Activated CD4-positive, alpha-beta T cell treated with anti-CD3 and anti-CD28 coated beads, Interleukin-2, amount 10 ng/mL, durations not matched to agents 7 days and 5 days (primary cell): ENCODE measurements around the gene PABPC4L. TPM values are rescaled to one million over a fixed set of nuclear protein-coding genes. Genes with fewer than 3 reads are reported as not detected.
"Not testable (repeated sequence)": the region's sequence is repeated elsewhere in the genome, so short reads cannot be mapped to it uniquely, and the experiment has no call there.

Experiments used
- CTCF ChIA-PET: fragments of 350-600 bp; sonication (Branson Sonifier 250); formaldehyde crosslinking; loops from one replicate; lab custom pipeline; 2021; ENCODE audit warnings: antibody characterized with exemption; lab: Charles Lee
- POLR2A ChIA-PET: fragments of 350-600 bp; sonication (Branson Sonifier 250); formaldehyde crosslinking; loops from one replicate; lab custom pipeline; 2021; ENCODE audit warnings: antibody characterized with exemption; lab: Charles Lee
- DNase-seq: peaks from one replicate; pipeline ENCODE4 v3.0.0-alpha.2; 2020
- H3K27ac Mint-ChIP-seq: one replicate; pipeline ENCODE4 v1.8.0; 2021; ENCODE audit warnings: mild to moderate bottlenecking, moderate library complexity, mixed read lengths
- H3K27me3 Mint-ChIP-seq: one replicate; pipeline ENCODE4 v1.8.0; 2021; ENCODE audit warnings: mixed read lengths
- H3K36me3 Mint-ChIP-seq: one replicate; pipeline ENCODE4 v1.8.0; 2021; ENCODE audit warnings: low read depth, mixed read lengths
- H3K4me1 Mint-ChIP-seq: one replicate; pipeline ENCODE4 v1.8.0; 2021; ENCODE audit warnings: mixed read lengths
- H3K4me3 Mint-ChIP-seq: one replicate; pipeline ENCODE4 v1.8.0; 2021; ENCODE audit warnings: mild to moderate bottlenecking, moderate library complexity, mixed read lengths
- H3K9me3 Mint-ChIP-seq: one replicate; pipeline ENCODE4 v1.8.0; 2021; ENCODE audit warnings: mixed read lengths
- total RNA-seq, 2 experiments: library from RNA; stranded (reverse); gene quantifications; one replicate each; pipeline ENCODE4 v1.2.3, GENCODE V29; 2021

Gene PABPC4L
- not detected for total RNA-seq

DNA sequence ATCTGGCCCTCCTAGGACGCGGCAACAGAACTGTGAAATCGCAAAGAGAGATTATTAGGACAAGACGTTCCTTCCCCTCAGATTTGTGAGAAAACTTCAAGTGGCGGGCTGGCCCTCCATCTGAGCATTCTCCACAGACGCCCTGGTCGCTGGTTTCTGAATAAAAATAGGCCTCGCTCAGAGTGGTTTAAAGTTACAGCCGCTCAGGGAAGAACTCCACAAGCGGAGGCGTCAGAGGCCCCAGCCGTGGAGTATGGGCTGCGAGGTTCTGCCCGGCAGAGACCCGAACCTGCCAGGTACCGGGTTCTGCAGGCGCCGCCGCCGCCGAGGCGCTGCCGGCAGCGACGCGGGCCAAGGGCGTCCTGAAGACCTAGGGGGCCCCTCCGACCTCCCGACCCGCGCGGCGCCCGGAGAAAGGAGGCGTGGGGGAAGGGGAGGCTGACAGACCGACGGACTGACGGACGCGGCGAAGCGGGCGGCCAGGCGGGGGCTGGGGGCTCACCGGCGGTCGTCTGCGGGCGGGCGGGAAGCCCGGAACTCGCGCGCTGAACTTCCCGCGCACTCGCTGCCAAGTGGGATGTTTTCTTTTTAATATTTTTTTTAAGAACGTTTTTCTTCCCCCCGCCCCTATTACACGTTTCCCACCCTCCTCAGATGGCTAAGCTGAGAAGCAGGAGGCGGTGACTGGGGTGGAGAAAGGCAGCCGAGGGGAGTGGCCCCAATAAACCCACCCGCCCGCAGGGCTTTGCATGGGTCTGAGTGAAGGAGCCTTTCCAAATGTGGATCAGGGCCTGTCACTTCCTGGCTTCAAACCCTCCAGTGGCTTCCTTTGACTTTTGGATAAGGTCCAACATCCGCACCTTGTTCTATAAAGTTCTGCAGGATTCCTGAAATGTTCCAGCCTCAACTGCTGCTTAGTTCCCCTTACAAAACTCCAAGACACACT, at the start of gene PABPC4L:
Gene PABPC4L, minus strand, starts transcription at position 574 of the 946 bp plus-strand sequence. CDS start 770 bp downstream, outside the sequence.
- H3K4me3 Mint-ChIP-seq = no peak within 1 kb of the TSS
- POLR2A ChIA-PET = no interaction called here
- peaks cover 6% of the 10 kb centered on the region for H3K9me3 Mint-ChIP-seq
- H3K4me1 Mint-ChIP-seq = no peaks in the 10 kb centered on the region
- no peak within 1 kb of the TSS for H3K27ac Mint-ChIP-seq
- DNase-seq = no peak
- CTCF ChIA-PET = no interaction called here
- H3K36me3 Mint-ChIP-seq = no peaks in the 10 kb centered on the region
- H3K27me3 Mint-ChIP-seq = no peaks in the 10 kb centered on the region

- H3K4me3 Mint-ChIP-seq = no peak overlapping the region
- ChIA-PET POLR2A (no interaction called here), CTCF (no interaction called here)
- no peaks in the 10 kb centered on the region for H3K9me3 Mint-ChIP-seq
- no peak overlapping the region for H3K27ac Mint-ChIP-seq
- no peaks in the 10 kb centered on the region for H3K27me3 Mint-ChIP-seq
- H3K4me1 Mint-ChIP-seq = no peaks in the 10 kb centered on the region
- H3K36me3 Mint-ChIP-seq = no peaks in the 10 kb centered on the region
- no peak for DNase-seq
Observed at GRCh38 chr4:134251322-134251721, 49.7 kb upstream of the PABPC4L start.

DNA sequence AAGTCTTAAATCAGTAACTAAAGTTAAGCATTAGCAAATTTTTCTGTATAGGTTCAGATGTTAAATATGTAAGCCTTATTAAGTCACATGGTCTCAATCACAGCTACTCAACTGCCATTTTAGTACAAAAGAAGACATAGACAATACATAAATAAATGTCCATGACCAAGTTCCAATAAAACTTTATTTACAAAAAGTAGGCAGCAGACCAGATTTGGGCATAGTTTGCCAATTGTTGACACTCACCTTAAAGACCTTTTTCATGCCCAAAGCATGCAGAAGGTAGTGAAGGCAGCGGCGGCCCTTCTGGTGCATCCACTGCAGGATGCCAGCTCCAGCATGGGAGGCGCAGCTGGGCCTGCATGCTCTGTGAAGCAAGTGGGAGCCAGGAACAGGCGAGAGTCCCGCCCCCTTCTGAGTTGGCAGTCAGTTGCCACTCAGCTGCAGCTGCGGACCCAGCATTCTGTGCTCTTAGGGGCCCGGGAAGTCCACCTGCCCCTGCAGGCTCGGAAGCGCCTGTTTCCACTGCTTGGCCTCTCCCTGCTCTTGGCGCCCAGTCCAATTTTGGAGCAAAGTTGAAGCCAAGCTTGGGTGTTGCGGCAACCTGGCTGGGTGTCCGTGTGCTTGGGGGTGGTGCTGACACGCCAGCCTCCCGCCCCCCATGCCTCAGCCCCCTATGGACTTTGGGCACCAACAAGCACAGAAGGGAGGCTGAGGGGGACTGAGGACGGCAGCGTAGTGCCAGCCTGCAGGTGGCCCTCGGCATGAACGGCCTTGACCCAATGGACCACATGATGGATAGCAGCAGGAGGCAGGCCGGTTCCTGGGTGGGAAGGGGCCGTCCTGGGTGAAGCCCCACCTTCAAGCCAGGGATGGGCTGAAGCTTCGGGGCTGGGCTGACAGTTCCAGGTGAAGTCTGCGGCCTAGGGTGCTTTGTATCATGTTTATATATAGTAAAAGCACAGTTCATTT, 42.4 kb upstream of the PABPC4L start:
- no peak for DNase-seq
- peaks cover 9% of the 10 kb centered on the region for H3K9me3 Mint-ChIP-seq
- CTCF ChIA-PET = no interaction called here
- H3K27ac Mint-ChIP-seq = no peak overlapping the region
- no peaks in the 10 kb centered on the region for H3K4me1 Mint-ChIP-seq
- POLR2A ChIA-PET = no interaction called here
- no peaks in the 10 kb centered on the region for H3K27me3 Mint-ChIP-seq
- no peaks in the 10 kb centered on the region for H3K36me3 Mint-ChIP-seq
- no peak overlapping the region for H3K4me3 Mint-ChIP-seq

GRCh38 chr4:134219043-134219442, 17.5 kb upstream of the PABPC4L start:
- POLR2A ChIA-PET = no interaction called here
- CTCF ChIA-PET = no interaction called here
- Mint-ChIP-seq H3K27ac (no peak overlapping the region), H3K36me3 (no peaks in the 10 kb centered on the region), H3K4me1 (no peaks in the 10 kb centered on the region), H3K27me3 (no peaks in the 10 kb centered on the region), H3K9me3 (no peaks in the 10 kb centered on the region), H3K4me3 (no peak overlapping the region)
- DNase-seq = no peak

DNA sequence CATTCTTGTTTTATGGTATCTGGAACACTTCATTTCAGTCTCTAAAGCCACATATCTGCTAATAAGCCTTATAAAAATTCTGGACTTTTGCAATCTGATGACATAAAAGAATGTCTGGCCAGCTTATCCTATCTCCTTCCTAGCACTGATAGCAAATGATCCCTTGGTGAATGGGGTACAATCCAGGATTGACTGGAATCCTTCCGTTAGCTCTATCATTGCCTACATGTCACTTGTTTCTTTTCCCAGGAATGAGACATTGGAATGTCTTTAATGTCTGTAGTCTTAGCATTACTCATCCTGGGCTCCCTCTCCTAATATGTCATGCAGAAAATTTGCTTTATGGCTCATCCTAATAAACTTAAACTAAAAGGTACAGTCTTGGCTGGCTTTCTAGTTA, 14.8 kb upstream of the PABPC4L start:
- POLR2A ChIA-PET = no interaction called here
- no peak overlapping the region for H3K27ac Mint-ChIP-seq
- H3K9me3 Mint-ChIP-seq = no peaks in the 10 kb centered on the region
- CTCF ChIA-PET = no interaction called here
- H3K36me3 Mint-ChIP-seq = no peaks in the 10 kb centered on the region
- no peaks in the 10 kb centered on the region for H3K27me3 Mint-ChIP-seq
- no peak for DNase-seq
- H3K4me1 Mint-ChIP-seq = no peaks in the 10 kb centered on the region
- H3K4me3 Mint-ChIP-seq = no peak overlapping the region

DNA sequence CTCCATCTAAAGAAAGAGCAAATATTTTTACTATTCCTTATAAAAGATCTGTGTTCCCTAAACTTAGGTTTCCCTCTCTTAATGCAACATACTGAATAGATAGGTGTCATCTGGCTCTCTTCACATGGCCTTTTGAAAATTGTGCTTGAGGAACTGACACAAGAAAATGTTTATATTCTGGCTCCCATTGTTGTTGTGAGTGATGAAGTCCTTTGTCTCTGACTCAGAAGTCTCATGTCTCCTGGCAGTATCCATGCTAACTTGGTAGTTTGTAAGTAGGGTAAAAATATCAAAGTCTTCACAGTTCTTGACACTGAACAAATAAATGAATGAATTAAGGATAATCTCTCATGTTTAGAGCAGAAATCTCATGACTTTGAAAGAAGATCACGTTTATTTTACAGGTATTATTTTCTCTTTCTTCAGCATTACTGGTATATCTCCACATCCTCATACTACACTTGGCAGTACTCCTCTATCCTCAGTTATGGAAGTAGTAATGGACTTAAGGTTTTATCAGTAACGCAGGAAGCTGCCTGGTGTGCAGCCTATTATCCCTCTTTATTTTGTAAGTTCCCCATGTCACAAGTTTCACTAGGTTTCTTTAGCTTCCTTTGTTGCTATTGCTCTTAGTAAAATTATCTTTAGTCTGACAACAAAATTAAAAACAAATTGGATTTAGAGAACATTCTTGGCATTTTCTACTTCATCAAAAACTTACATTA, 14.2 kb upstream of the PABPC4L start:
- no peaks in the 10 kb centered on the region for H3K36me3 Mint-ChIP-seq
- H3K9me3 Mint-ChIP-seq = no peaks in the 10 kb centered on the region
- ChIA-PET POLR2A (no interaction called here), CTCF (no interaction called here)
- H3K27ac Mint-ChIP-seq = no peak overlapping the region
- H3K4me3 Mint-ChIP-seq = no peak overlapping the region
- no peaks in the 10 kb centered on the region for H3K4me1 Mint-ChIP-seq
- no peak for DNase-seq
- H3K27me3 Mint-ChIP-seq = no peaks in the 10 kb centered on the region

DNA sequence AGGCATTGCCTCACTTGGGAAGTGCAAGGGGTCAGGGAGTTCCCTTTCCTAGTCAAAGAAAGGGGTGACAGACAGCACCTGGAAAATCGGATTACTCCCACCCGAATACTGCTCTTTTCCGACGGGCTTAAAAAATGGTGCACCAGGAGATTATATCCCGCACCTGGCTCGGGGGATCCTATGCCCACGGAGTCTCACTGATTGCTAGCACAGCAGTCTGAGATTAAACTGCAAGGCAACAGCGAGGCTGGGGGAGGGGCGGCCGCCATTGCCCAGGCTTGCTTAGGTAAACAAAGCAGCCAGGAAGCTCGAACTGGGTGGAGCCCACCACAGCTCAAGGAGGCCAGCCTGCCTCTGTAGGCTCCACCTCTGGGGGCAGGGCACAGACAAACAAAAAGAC, 6.4 kb upstream of the PABPC4L start:
- H3K4me3 Mint-ChIP-seq, H3K4me1 Mint-ChIP-seq, H3K36me3 Mint-ChIP-seq, H3K27ac Mint-ChIP-seq, POLR2A ChIA-PET, CTCF ChIA-PET, H3K27me3 Mint-ChIP-seq, DNase-seq: not testable (repeated sequence)
- peaks cover 16% of the 10 kb centered on the region for H3K9me3 Mint-ChIP-seq

DNA sequence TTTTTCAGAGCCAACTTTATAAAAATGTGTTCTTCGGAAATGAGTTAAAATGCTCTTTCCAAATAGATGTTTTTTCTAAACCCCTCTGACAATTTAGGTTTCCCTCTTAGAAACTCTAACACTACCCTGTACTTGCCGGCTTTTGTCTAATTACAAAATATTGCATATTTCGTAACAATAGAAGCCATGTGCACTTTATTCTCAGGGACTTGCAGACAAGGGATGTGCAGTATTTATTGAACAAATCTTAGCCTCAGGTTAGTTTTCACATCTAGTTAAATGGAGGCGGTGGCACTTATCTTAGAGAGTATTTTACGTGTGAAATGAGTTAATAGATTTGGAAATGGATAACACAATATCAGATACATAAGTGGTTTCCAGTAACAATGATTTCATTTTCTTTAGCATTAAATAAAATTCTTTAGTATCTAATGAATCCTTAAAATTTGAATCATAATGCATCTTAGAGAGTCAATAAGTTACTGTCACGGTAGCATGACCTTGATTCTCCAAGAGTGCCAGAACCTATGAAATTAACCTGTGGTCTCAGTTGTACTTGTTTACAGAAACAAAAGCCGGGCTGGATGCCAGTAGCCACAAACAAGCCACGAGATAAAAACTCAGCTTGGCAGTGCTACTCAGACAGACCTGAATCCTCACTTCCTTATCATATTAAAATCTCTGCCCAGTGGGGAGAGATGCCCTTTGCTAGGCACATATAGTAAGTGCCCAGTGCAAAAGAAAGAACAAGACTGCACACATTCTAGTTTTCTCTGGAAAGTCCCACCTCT, 772 bp upstream of the PABPC4L start:
- Mint-ChIP-seq H3K9me3 (peaks cover 10% of the 10 kb centered on the region), H3K27me3 (no peaks in the 10 kb centered on the region), H3K36me3 (no peaks in the 10 kb centered on the region), H3K4me3 (no peak overlapping the region), H3K27ac (no peak overlapping the region), H3K4me1 (no peaks in the 10 kb centered on the region)
- CTCF ChIA-PET = no interaction called here
- no peak for DNase-seq
- POLR2A ChIA-PET = no interaction called here

DNA sequence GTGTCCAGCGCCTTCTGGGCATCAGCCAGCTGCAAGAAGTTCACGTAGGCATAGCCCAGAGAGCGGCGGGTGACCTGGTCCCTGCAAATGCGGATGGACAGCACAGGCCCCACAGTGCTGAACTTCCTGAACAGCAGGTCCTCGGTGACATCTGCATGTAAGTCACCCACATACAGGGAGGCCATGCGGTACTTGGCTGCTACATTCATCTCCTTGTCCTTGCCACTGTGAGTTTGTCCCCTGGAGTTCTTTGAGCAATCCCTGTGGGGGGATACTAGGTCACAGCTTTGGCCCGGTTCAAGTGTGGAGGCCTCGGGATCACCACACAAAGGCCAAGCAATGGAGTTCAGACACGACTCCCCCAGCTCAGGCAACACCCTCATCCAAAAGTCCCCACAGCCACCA, 776 bp downstream of the PABPC4L start:
- peaks cover 2% of the 10 kb centered on the region for H3K9me3 Mint-ChIP-seq
- no peaks in the 10 kb centered on the region for H3K4me1 Mint-ChIP-seq
- no peak overlapping the region for H3K27ac Mint-ChIP-seq
- DNase-seq = no peak
- no peaks in the 10 kb centered on the region for H3K27me3 Mint-ChIP-seq
- POLR2A ChIA-PET = no interaction called here
- H3K4me3 Mint-ChIP-seq = no peak overlapping the region
- CTCF ChIA-PET = no interaction called here
- no peaks in the 10 kb centered on the region for H3K36me3 Mint-ChIP-seq

GRCh38 chr4:134189949-134190348, 11.6 kb downstream of the PABPC4L start:
- H3K9me3 Mint-ChIP-seq = no peaks in the 10 kb centered on the region
- ChIA-PET CTCF (no interaction called here), POLR2A (no interaction called here)
- H3K4me3 Mint-ChIP-seq = no peak overlapping the region
- H3K4me1 Mint-ChIP-seq = no peaks in the 10 kb centered on the region
- no peak for DNase-seq
- H3K27me3 Mint-ChIP-seq = no peaks in the 10 kb centered on the region
- no peaks in the 10 kb centered on the region for H3K36me3 Mint-ChIP-seq
- H3K27ac Mint-ChIP-seq = no peak overlapping the region

DNA sequence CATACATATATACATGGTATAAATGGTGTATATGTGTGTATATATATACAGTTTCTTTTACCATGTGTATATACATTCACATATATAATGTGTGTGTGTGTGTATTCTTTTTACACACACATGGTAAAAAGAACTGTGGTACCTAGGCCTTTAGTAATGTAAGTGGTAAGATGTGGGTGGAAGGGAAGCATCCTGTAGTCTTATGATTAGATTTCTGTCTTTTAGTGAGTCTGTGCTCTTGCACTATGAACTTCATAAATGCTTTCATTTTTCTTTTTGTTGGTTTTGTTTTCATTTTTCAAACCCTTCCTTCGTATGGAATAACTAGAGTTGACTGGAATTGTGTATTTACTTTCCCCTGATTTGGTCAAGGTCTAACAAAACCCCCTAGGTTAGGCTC, 12.1 kb downstream of the PABPC4L start:
- POLR2A ChIA-PET = no interaction called here
- Mint-ChIP-seq H3K4me3 (no peak overlapping the region), H3K27me3 (no peaks in the 10 kb centered on the region), H3K27ac (no peak overlapping the region), H3K9me3 (no peaks in the 10 kb centered on the region), H3K4me1 (no peaks in the 10 kb centered on the region), H3K36me3 (no peaks in the 10 kb centered on the region)
- no peak for DNase-seq
- CTCF ChIA-PET = no interaction called here

DNA sequence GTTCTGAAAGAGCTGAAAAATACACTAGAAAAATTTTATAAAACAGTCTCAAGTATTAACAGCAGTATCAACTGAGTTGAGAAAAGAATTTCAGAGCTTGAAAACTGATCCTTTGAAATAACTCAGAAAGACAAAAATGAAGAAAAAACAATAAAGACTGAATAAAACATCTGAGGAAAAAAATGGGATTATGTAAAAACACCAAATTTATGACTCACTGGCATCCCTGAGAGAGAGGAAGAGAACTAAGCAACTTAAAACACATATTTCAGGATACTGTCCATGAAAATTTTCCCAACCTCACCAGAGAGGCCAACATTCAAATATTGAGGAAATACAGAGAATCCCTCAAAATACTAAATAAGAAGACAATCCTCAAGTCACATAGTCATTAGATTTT, 22.9 kb downstream of the PABPC4L start:
- DNase-seq = no peak
- POLR2A ChIA-PET = no interaction called here
- Mint-ChIP-seq H3K27ac (no peak overlapping the region), H3K36me3 (no peaks in the 10 kb centered on the region), H3K27me3 (no peaks in the 10 kb centered on the region), H3K4me1 (no peaks in the 10 kb centered on the region), H3K4me3 (no peak overlapping the region), H3K9me3 (no peaks in the 10 kb centered on the region)
- CTCF ChIA-PET = no interaction called here
